Measurements from ENCODE around the gene KIF26A. TPM values are rescaled to one million over a fixed set of nuclear protein-coding genes. Genes with fewer than 3 reads are reported as not detected.
A peak's percentile ranks its signal among the peaks of the same experiment; 100 is the strongest.

Gene KIF26A
- total and polyA plus RNA-seq, 10 donors, result 0.72 to 21.9 (median 9.2) TPM

- H3K4me3 ChIP-seq, result no peak overlapping the region
- H3K36me3 ChIP-seq, result no peaks in the 10 kb centered on the region
- H3K27me3 ChIP-seq (replicated peaks in 1 of 7), result peaks cover 0 to 49% (median 8%) of the 10 kb centered on the region in 7 donors
- TF ChIP-seq CTCF (IDR thresholded peaks at IDR 0.05 in 8 of 11, conservative IDR thresholded peaks at IDR 0.05 in 3 of 11), result no peak
- TF ChIP-seq POLR2AphosphoS5 (IDR thresholded peaks at IDR 0.05), result no peak
- no peak for TF ChIP-seq POLR2A (IDR thresholded peaks at IDR 0.05)
- no peak for DNase-seq
- no peaks in the 10 kb centered on the region for H3K9me3 ChIP-seq
- H3K27ac ChIP-seq, result no peak overlapping the region
- intact Hi-C loops (cut with DNase I; ENCODE audit: low total_unique reads), result no loop called here
- H3K4me1 ChIP-seq, result peaks cover 0 to 12% (median 7%) of the 10 kb centered on the region in 6 donors
- 68 to 86% (median 81%) methylated on average over 12 to 14 of the region's 14 CpGs for WGBS, 5 donors
Measured at GRCh38 chr14:104096318-104096717, 42.1 kb upstream of the KIF26A start.

GRCh38 chr14:104096751-104097700, 41.4 kb upstream of the KIF26A start:
- Histone ChIP-seq H3K27me3 (replicated peaks in 1 of 7) (peaks cover 0 to 46% (median 8%) of the 10 kb centered on the region in 7 donors), H3K27ac (no peak overlapping the region), H3K4me1 (peaks cover 0 to 12% (median 7%) of the 10 kb centered on the region in 6 donors), H3K4me3 (no peak overlapping the region), H3K36me3 (no peaks in the 10 kb centered on the region), H3K9me3 (no peaks in the 10 kb centered on the region)
- no peak for TF ChIP-seq CTCF (IDR thresholded peaks at IDR 0.05 in 8 of 11, conservative IDR thresholded peaks at IDR 0.05 in 3 of 11)
- peak; percentile 72 for DNase-seq
- WGBS, 5 donors, result 62 to 81% (median 75%) methylated on average over 19 to 25 of the region's 25 CpGs
- intact Hi-C loops (cut with DNase I; ENCODE audit: low total_unique reads), result no loop called here

GRCh38 chr14:104098272-104099095, 39.9 kb upstream of the KIF26A start:
- intact Hi-C loops (cut with DNase I; ENCODE audit: low total_unique reads), result no loop called here
- Histone ChIP-seq H3K4me3 (no peak overlapping the region), H3K27me3 (replicated peaks in 1 of 7) (peaks cover 0 to 36% (median 8%) of the 10 kb centered on the region in 7 donors), H3K4me1 (peaks cover 0 to 12% (median 7%) of the 10 kb centered on the region in 6 donors), H3K9me3 (no peaks in the 10 kb centered on the region), H3K36me3 (no peaks in the 10 kb centered on the region), H3K27ac (no peak overlapping the region)
- TF ChIP-seq POLR2A (IDR thresholded peaks at IDR 0.05) (no peak), POLR2AphosphoS5 (IDR thresholded peaks at IDR 0.05) (no peak), CTCF (IDR thresholded peaks at IDR 0.05 in 8 of 11, conservative IDR thresholded peaks at IDR 0.05 in 3 of 11) (no peak)
- 80 to 84% (median 82%) methylated on average over 20 to 25 of the region's 25 CpGs for WGBS, 5 donors
- peak; percentile 71 for DNase-seq
